ENCODE data around the gene RBCK1.
A peak's percentile ranks its signal among the peaks of the same experiment; 100 is the strongest.

Gene RBCK1

DNA sequence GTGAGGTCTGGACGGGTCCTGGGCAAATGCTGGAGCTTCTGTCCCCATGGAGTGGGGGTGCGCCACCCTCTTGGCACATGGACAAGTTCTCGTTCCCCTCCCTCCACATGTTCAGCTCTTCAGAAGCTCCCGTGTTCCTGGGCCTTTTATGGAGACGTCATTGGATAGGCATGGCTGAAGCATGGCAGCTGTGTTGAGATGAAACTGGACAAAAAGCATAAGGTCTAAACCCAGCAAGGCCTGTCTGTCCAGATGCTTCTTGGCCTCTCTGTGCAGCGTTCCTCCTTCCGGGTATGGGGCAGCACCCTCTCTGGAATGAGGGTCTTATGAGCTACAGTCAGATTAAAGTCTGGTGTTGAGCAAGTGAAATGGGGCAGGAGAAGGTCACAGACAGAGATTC, 27.5 kb downstream of the RBCK1 start:
- TF ChIP-seq, protein P1, sequence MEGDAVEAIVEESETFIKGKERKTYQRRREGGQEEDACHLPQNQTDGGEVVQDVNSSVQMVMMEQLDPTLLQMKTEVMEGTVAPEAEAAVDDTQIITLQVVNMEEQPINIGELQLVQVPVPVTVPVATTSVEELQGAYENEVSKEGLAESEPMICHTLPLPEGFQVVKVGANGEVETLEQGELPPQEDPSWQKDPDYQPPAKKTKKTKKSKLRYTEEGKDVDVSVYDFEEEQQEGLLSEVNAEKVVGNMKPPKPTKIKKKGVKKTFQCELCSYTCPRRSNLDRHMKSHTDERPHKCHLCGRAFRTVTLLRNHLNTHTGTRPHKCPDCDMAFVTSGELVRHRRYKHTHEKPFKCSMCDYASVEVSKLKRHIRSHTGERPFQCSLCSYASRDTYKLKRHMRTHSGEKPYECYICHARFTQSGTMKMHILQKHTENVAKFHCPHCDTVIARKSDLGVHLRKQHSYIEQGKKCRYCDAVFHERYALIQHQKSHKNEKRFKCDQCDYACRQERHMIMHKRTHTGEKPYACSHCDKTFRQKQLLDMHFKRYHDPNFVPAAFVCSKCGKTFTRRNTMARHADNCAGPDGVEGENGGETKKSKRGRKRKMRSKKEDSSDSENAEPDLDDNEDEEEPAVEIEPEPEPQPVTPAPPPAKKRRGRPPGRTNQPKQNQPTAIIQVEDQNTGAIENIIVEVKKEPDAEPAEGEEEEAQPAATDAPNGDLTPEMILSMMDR (IDR thresholded peaks at IDR 0.05; ENCODE audit: poor library complexity, severe bottlenecking) = no peak
- Histone ChIP-seq H3K4me3 (ENCODE audit: severe bottlenecking) (no peak overlapping the region), H3K4me1 (ENCODE audit: insufficient read depth, poor library complexity, severe bottlenecking) (no peaks in the 10 kb centered on the region), H3K9me3 (ENCODE audit: severe bottlenecking) (no peaks in the 10 kb centered on the region), H3K36me3 (ENCODE audit: low read depth) (peaks cover 73% of the 10 kb centered on the region), H3K27ac (ENCODE audit: poor library complexity, severe bottlenecking) (no peak overlapping the region), H3K27me3 (ENCODE audit: insufficient read depth, poor library complexity, severe bottlenecking) (no peaks in the 10 kb centered on the region)
- DNase-seq (ENCODE audit: low spot score) (no peak), ATAC-seq (ENCODE audit: low read depth) (no peak)

DNA sequence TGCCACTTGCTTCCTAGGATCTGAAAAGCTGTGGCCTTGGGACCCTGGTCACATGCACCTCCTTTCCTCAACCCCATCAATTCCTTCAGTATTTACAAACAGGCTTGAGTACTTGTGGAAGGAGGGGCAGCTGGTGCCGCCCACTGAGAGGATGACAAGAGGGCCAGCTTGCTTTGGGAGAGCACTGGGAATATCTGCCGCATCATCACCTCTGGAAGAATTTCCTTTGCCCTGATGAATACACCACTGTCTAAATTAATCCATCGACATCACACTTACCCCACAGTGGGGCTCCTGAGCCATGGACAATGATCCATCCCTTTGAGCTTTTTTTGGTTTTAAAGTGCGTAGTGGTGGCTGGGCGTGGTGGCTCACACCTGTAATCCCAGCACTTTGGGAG, 28.4 kb downstream of the RBCK1 start:
- H3K4me1 ChIP-seq (ENCODE audit: insufficient read depth, poor library complexity, severe bottlenecking) = no peaks in the 10 kb centered on the region
- H3K4me3 ChIP-seq (ENCODE audit: severe bottlenecking) = no peak overlapping the region
- ATAC-seq (ENCODE audit: low read depth) = no peak
- no peak overlapping the region for H3K27ac ChIP-seq (ENCODE audit: poor library complexity, severe bottlenecking)
- H3K27me3 ChIP-seq (ENCODE audit: insufficient read depth, poor library complexity, severe bottlenecking) = no peaks in the 10 kb centered on the region
- DNase-seq (ENCODE audit: low spot score) = no peak
- TF ChIP-seq, protein P1 (IDR thresholded peaks at IDR 0.05; ENCODE audit: poor library complexity, severe bottlenecking) = no peak
- H3K9me3 ChIP-seq (ENCODE audit: severe bottlenecking) = no peaks in the 10 kb centered on the region
- peaks cover 74% of the 10 kb centered on the region for H3K36me3 ChIP-seq (ENCODE audit: low read depth)

DNA sequence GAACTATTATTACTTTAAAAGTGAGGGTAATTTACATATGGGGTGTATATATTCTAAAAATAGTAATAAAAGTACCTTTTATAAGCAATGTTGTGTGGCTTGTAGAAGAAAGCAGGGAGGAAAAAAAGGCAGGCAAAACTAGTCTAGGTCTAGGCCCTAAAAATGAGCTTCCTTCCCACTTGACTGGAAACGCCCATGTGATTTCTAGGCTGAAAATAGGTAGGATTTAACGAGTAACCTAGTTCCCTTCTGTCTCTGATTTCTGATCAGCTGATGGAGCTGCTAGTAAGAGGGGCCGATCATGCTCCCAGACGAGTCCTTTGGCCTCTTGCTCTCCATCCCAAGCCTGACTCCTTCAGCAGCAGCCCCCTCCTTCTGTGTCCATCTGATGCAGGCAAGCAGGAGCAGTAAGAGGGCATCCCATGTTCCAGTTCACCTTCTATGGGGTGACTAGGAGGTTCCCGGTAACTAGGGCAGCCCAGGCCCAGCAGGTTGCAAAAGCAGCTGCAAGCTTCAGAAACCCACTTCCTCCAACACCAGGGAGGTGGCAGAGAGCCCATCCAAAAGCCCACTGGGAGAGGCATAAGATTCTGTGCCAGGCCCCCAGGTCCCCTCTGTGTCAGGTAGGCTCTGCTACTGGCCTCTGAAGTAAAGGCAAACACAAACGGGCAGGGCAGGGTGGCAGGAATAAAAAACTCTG, 29.8 kb downstream of the RBCK1 start:
- ATAC-seq (ENCODE audit: low read depth) (no peak), DNase-seq (ENCODE audit: low spot score) (no peak)
- peaks cover 83% of the 10 kb centered on the region for H3K36me3 ChIP-seq (ENCODE audit: low read depth)
- TF ChIP-seq, protein P1 (IDR thresholded peaks at IDR 0.05; ENCODE audit: poor library complexity, severe bottlenecking) = no peak
- no peaks in the 10 kb centered on the region for H3K9me3 ChIP-seq (ENCODE audit: severe bottlenecking)
- H3K27me3 ChIP-seq (ENCODE audit: insufficient read depth, poor library complexity, severe bottlenecking) = no peaks in the 10 kb centered on the region
- H3K4me3 ChIP-seq (ENCODE audit: severe bottlenecking) = no peak overlapping the region
- H3K27ac ChIP-seq (ENCODE audit: poor library complexity, severe bottlenecking) = no peak overlapping the region
- H3K4me1 ChIP-seq (ENCODE audit: insufficient read depth, poor library complexity, severe bottlenecking) = no peaks in the 10 kb centered on the region

DNA sequence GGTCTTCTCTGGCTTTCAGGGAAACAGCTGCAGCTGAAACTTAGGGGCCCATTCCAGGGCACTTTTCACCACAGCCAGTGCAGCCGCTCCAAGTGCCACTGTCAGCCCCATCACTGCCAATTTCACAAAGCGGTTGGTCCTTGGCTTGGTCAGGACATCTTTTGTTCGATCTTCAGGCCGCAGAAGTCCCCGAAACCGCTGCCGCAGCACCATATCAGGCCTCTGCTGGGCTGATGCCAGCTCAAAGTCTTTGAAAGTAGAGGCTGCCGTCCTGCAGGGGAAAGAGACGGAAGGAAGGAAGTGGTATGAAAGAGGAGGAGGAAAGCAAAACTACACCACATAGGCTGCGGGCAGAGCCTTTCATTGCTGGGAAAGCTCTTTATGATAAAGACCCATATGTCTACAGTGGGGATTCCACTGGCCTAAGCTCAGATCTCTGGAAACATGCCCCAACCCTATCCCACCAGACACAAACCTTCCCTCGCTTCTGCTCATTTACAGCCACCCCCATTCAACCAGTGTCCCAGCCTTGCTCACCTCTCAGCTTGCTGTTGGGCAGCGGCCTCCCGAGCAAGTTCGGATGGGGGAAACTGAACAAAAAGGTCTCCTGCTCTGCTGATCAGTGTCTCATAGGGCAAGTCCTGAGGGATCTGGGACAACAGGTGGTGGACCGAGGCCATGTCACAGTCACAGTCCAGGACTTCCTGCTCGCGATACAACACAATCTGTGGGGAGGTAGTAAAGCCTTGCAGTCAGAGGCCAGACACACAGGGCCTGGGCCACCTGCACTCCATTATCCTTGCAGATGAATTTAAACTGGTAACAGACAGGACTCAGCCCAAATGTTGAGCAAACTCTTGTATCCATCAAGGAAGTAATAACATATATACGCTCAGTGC, 30.7 kb downstream of the RBCK1 start:
- H3K4me1 ChIP-seq (ENCODE audit: insufficient read depth, poor library complexity, severe bottlenecking) = no peaks in the 10 kb centered on the region
- DNase-seq (ENCODE audit: low spot score) (peak; percentile 38), ATAC-seq (ENCODE audit: low read depth) (no peak)
- TF ChIP-seq, protein P1 (IDR thresholded peaks at IDR 0.05; ENCODE audit: poor library complexity, severe bottlenecking) = no peak
- H3K9me3 ChIP-seq (ENCODE audit: severe bottlenecking) = no peaks in the 10 kb centered on the region
- no peak overlapping the region for H3K27ac ChIP-seq (ENCODE audit: poor library complexity, severe bottlenecking)
- peaks cover 92% of the 10 kb centered on the region for H3K36me3 ChIP-seq (ENCODE audit: low read depth)
- H3K27me3 ChIP-seq (ENCODE audit: insufficient read depth, poor library complexity, severe bottlenecking) = no peaks in the 10 kb centered on the region
- H3K4me3 ChIP-seq (ENCODE audit: severe bottlenecking) = no peak overlapping the region

Measured in RWPE2 (cell line).